HCT116 (cell line): ENCODE results near the gene LOXHD1. TPM values are rescaled to one million over a fixed set of nuclear protein-coding genes. Genes with fewer than 3 reads are reported as not detected.

Source experiments
- ATAC-seq: fragments of 200-7000 bp; cut with Tn5 transposase; 2 replicates; pipeline ENCODE4 v1.9.1; 2020; ENCODE audit warnings: mild to moderate bottlenecking, moderate library complexity
- BruUV-seq: library from RNA; stranded (reverse); fragments of 400-500 nt; replicated peaks from 2 replicates; lab custom pipeline; 2021; lab: Mats Ljungman, UMichigan
- CTCF ChIA-PET: fragments of 300-600 bp; sonication (Branson Sonifier 250); formaldehyde crosslinking; loops from one replicate; lab custom pipeline; 2021; ENCODE audit warnings: antibody characterized with exemption; lab: Charles Lee
- POLR2A ChIA-PET: fragments of 300-600, 350-600 bp; sonication (Branson Sonifier 250); formaldehyde crosslinking; loops from one replicate; lab custom pipeline; 2021; ENCODE audit warnings: antibody characterized with exemption; lab: Charles Lee
- RAD21 ChIA-PET, 2 experiments: fragments of 300-600 bp; sonication (Branson Sonifier 250); formaldehyde crosslinking; loops; one replicate each; lab custom pipeline; 2023; ENCODE audit warnings: low total read pairs in 2 of 2; ENCODE audit not compliant: uncharacterized antibody in 2 of 2, unreplicated experiment in 2 of 2, low non-redundant PET in 1 of 2; lab: Charles Lee
- DNase-seq: peaks from one replicate; pipeline ENCODE4 v3.0.0-alpha.2; 2010; ENCODE audit warnings: low read depth, low spot score
- H2AFZ ChIP-seq: fragments of 200-600 bp; shearing (Covaris generic), sonication (generic); 2 replicates; pipeline ENCODE4 v1.6.1; 2017; ENCODE audit warnings: low read depth, mixed run types, mixed read lengths, antibody characterized with exemption, low read length; ENCODE audit not compliant: poor library complexity, severe bottlenecking
- H3K27ac ChIP-seq: 2 replicates; pipeline ENCODE4 v1.5.1; 2012; ENCODE audit warnings: low read depth, low read length
- H3K27me3 ChIP-seq: fragments of 200-600 bp; sonication (generic); 2 replicates; pipeline ENCODE4 v1.6.1; 2016; ENCODE audit warnings: mixed run types, low read length, mixed read lengths; ENCODE audit not compliant: insufficient read depth
- H3K36me3 ChIP-seq, 2 experiments: fragments of 200-500 bp in 1 of 2; fragments of 200-600 bp in 1 of 2; sonication (Bioruptor generic) in 1 of 2; sonication (generic) in 1 of 2; 2 replicates each; pipeline versions ENCODE4 v1.5.1 to v1.6.1; 2014 to 2016; ENCODE audit warnings: low read length in 2 of 2, inconsistent platforms in 1 of 2, mixed read lengths in 1 of 2, mixed run types in 1 of 2; ENCODE audit not compliant: insufficient read depth in 2 of 2, control insufficient read depth in 1 of 2
- H3K4me1 ChIP-seq, 2 experiments: fragments of 200-600 bp in 1 of 2; sonication (generic) in 1 of 2; 2 replicates each; pipeline versions ENCODE4 v1.5.1 to v1.6.1; 2012 to 2017; ENCODE audit warnings: low read length in 2 of 2, inconsistent platforms in 1 of 2, mild to moderate bottlenecking in 1 of 2, mixed read lengths in 1 of 2, mixed run types in 1 of 2, moderate library complexity in 1 of 2; ENCODE audit not compliant: insufficient read depth in 2 of 2, control insufficient read depth in 1 of 2
- H3K4me2 ChIP-seq: fragments of 200-600 bp; sonication (generic); 2 replicates; pipeline ENCODE4 v1.6.1; 2017; ENCODE audit warnings: mixed run types, low read length, mixed read lengths
- H3K4me3 ChIP-seq, 2 experiments: fragments of 200-600 bp in 1 of 2; sonication (generic) in 1 of 2; replicated peaks in 1 of 2; 2 replicates each; pipeline ENCODE4 v1.5.1; 2011 to 2016; ENCODE audit warnings: low read length in 2 of 2, control low read depth in 1 of 2, low read depth in 1 of 2, mild to moderate bottlenecking in 1 of 2, mixed read lengths in 1 of 2, mixed run types in 1 of 2
- H3K79me2 ChIP-seq: fragments of 200-600 bp; sonication (generic); 2 replicates; pipeline ENCODE4 v1.6.1; 2017; ENCODE audit warnings: mild to moderate bottlenecking, mixed run types, low read length, moderate library complexity, mixed read lengths; ENCODE audit not compliant: insufficient read depth
- H3K9ac ChIP-seq: fragments of 200-600 bp; sonication (generic); 2 replicates; pipeline ENCODE4 v1.6.1; 2016; ENCODE audit warnings: low read length, mixed read lengths
- H3K9me2 ChIP-seq: fragments of 200-600 bp; sonication (generic), shearing (Covaris generic); 2 replicates; pipeline ENCODE4 v1.6.1; 2017; ENCODE audit warnings: mixed run types, mild to moderate bottlenecking, moderate library complexity; ENCODE audit not compliant: insufficient read depth
- H3K9me3 ChIP-seq, 2 experiments: fragments of 200-500 bp in 1 of 2; fragments of 200-600 bp in 1 of 2; sonication (Bioruptor generic) in 1 of 2; sonication (generic) in 1 of 2; 2 replicates each; pipeline ENCODE4 v1.6.1; 2014 to 2017; ENCODE audit warnings: low read length in 2 of 2, mixed read lengths in 2 of 2, inconsistent platforms in 1 of 2, low read depth in 1 of 2, mild to moderate bottlenecking in 1 of 2, mixed run types in 1 of 2, moderate library complexity in 1 of 2; ENCODE audit not compliant: control insufficient read depth in 1 of 2, insufficient read depth in 1 of 2
- H4K20me1 ChIP-seq: fragments of 200-600 bp; sonication (generic), shearing (Covaris generic); 2 replicates; pipeline ENCODE4 v1.6.1; 2017; ENCODE audit warnings: mixed run types, mild to moderate bottlenecking, moderate library complexity; ENCODE audit not compliant: insufficient read depth
- ATF3 ChIP-seq: IDR thresholded peaks from 2 replicates; pipeline ENCODE4 v1.6.1; 2012
- CBX3 ChIP-seq: IDR thresholded peaks from 2 replicates; pipeline ENCODE4 v1.6.1; 2012; ENCODE audit warnings: low read depth
- CEBPB ChIP-seq: IDR thresholded peaks from 2 replicates; pipeline ENCODE4 v1.6.1; 2012; ENCODE audit warnings: low read depth
- CTCF ChIP-seq, 3 experiments: fragments of 200-600 bp in 1 of 3; sonication (generic) in 1 of 3; IDR thresholded peaks in 2 of 3; conservative IDR thresholded peaks in 1 of 3; 2 replicates each; pipeline ENCODE4 v1.5.1; 2012 to 2017; ENCODE audit warnings: low read depth in 2 of 3, low read length in 2 of 3, antibody characterized with exemption in 1 of 3, borderline replicate concordance in 1 of 3, control low read depth in 1 of 3, mild to moderate bottlenecking in 1 of 3, mixed read lengths in 1 of 3, mixed run types in 1 of 3, moderate library complexity in 1 of 3; ENCODE audit not compliant: insufficient read depth in 1 of 3
- EGR1 ChIP-seq: IDR thresholded peaks from 2 replicates; pipeline ENCODE4 v1.6.1; 2012; ENCODE audit warnings: low read depth
- EZH2 ChIP-seq: fragments of 200-600 bp; sonication (generic); IDR thresholded peaks from 2 replicates; pipeline ENCODE4 v1.6.1; 2017; ENCODE audit warnings: antibody characterized with exemption, mixed run types
- FOSL1 ChIP-seq: IDR thresholded peaks from 2 replicates; pipeline ENCODE4 v1.6.1; 2012; ENCODE audit warnings: low read depth
- MAX ChIP-seq: IDR thresholded peaks from 2 replicates; pipeline ENCODE4 v1.6.1; 2012
- POLR2A ChIP-seq: IDR thresholded peaks from 2 replicates; pipeline ENCODE4 v1.7.0; 2011; ENCODE audit warnings: borderline replicate concordance; ENCODE audit not compliant: insufficient read depth, insufficient read length; ENCODE audit errors: extremely low read depth
- POLR2AphosphoS5 ChIP-seq: IDR thresholded peaks from 2 replicates; pipeline ENCODE4 v1.6.1; 2011; ENCODE audit warnings: mild to moderate bottlenecking, low read depth, low read length, moderate library complexity
- RAD21 ChIP-seq: IDR thresholded peaks from 2 replicates; pipeline ENCODE4 v1.6.1; 2012; ENCODE audit warnings: low read depth, mild to moderate bottlenecking
- SRF ChIP-seq: IDR thresholded peaks from 2 replicates; pipeline ENCODE4 v1.6.1; 2012; ENCODE audit warnings: low read depth
- TCF7L2 ChIP-seq: IDR thresholded peaks from 2 replicates; pipeline ENCODE4 v1.7.0; 2011; ENCODE audit warnings: borderline replicate concordance, inconsistent platforms; ENCODE audit not compliant: insufficient read depth, insufficient read length; ENCODE audit errors: extremely low read depth
- YY1 ChIP-seq: IDR thresholded peaks from 2 replicates; pipeline ENCODE4 v1.6.1; 2011; ENCODE audit warnings: low read length, low read depth, moderate library complexity, mild to moderate bottlenecking; ENCODE audit not compliant: insufficient replicate concordance; ENCODE audit errors: extremely low read depth
- intact Hi-C: fragments of 100-400 bp; cut with micrococcal nuclease; formaldehyde crosslinking; loops from 2 replicates; pipeline ENCODE4 v1.10.0; 2022
- total RNA-seq: library from RNA; stranded (reverse); gene quantifications from one replicate; pipeline ENCODE4 v1.2.1, GENCODE V29; 2021; ENCODE audit not compliant: unreplicated experiment
- TF ChIP-seq, protein P1 (sequence below): IDR thresholded peaks from 2 replicates; pipeline ENCODE4 v1.6.1; 2012; ENCODE audit warnings: low read depth
- TF ChIP-seq, protein P2 (sequence below): IDR thresholded peaks from 2 replicates; pipeline ENCODE4 v1.6.1; 2011; ENCODE audit warnings: mild to moderate bottlenecking, low read length, moderate library complexity; ENCODE audit not compliant: insufficient replicate concordance; ENCODE audit errors: extremely low read depth

Gene LOXHD1
- total RNA-seq, 1 experiment from 2014 or later = not detected

GRCh38 chr18:46625069-46625468 lies 32.0 kb downstream of the LOXHD1 start (continued):
- TF ChIP-seq FOSL1 (no peak), YY1 (no peak), MAX (no peak), TCF7L2 (no peak)

- peaks cover 65% of the 10 kb centered on the region for H3K27me3 ChIP-seq
- CTCF ChIA-PET = interaction anchor here (1.6 to 3.6 kb wide), 3 partner anchors 68 to 451 kb away, joined by 6 to 30 read pairs (median 14); a partner anchor contains a TSS
- BruUV-seq = no TSS peak
- no peak for TF ChIP-seq CBX3
- no peak for TF ChIP-seq SRF
- TF ChIP-seq RAD21 = no peak
- TF ChIP-seq MAX = no peak
- TF ChIP-seq, protein P1, sequence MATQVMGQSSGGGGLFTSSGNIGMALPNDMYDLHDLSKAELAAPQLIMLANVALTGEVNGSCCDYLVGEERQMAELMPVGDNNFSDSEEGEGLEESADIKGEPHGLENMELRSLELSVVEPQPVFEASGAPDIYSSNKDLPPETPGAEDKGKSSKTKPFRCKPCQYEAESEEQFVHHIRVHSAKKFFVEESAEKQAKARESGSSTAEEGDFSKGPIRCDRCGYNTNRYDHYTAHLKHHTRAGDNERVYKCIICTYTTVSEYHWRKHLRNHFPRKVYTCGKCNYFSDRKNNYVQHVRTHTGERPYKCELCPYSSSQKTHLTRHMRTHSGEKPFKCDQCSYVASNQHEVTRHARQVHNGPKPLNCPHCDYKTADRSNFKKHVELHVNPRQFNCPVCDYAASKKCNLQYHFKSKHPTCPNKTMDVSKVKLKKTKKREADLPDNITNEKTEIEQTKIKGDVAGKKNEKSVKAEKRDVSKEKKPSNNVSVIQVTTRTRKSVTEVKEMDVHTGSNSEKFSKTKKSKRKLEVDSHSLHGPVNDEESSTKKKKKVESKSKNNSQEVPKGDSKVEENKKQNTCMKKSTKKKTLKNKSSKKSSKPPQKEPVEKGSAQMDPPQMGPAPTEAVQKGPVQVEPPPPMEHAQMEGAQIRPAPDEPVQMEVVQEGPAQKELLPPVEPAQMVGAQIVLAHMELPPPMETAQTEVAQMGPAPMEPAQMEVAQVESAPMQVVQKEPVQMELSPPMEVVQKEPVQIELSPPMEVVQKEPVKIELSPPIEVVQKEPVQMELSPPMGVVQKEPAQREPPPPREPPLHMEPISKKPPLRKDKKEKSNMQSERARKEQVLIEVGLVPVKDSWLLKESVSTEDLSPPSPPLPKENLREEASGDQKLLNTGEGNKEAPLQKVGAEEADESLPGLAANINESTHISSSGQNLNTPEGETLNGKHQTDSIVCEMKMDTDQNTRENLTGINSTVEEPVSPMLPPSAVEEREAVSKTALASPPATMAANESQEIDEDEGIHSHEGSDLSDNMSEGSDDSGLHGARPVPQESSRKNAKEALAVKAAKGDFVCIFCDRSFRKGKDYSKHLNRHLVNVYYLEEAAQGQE = no peak
- TF ChIP-seq POLR2A = no peak
- no peak for TF ChIP-seq CTCF (IDR thresholded peaks at IDR 0.05 in 2 of 3, conservative IDR thresholded peaks at IDR 0.05 in 1 of 3; ENCODE audit: borderline replicate concordance in 1 of 3, insufficient read depth in 1 of 3, low read depth in 2 of 3, low read length in 2 of 3)
- TF ChIP-seq FOSL1 = no peak
- no peak for TF ChIP-seq YY1
- no peak for TF ChIP-seq POLR2AphosphoS5
- no peak for TF ChIP-seq CEBPB
- TF ChIP-seq, protein P2, sequence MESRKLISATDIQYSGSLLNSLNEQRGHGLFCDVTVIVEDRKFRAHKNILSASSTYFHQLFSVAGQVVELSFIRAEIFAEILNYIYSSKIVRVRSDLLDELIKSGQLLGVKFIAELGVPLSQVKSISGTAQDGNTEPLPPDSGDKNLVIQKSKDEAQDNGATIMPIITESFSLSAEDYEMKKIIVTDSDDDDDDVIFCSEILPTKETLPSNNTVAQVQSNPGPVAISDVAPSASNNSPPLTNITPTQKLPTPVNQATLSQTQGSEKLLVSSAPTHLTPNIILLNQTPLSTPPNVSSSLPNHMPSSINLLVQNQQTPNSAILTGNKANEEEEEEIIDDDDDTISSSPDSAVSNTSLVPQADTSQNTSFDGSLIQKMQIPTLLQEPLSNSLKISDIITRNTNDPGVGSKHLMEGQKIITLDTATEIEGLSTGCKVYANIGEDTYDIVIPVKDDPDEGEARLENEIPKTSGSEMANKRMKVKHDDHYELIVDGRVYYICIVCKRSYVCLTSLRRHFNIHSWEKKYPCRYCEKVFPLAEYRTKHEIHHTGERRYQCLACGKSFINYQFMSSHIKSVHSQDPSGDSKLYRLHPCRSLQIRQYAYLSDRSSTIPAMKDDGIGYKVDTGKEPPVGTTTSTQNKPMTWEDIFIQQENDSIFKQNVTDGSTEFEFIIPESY = no peak
- no peak for TF ChIP-seq EGR1
- no peak for TF ChIP-seq TCF7L2
- TF ChIP-seq EZH2 = no peak
- no peak for TF ChIP-seq ATF3
Observed at GRCh38 chr18:46624127-46624526, 32.9 kb downstream of the LOXHD1 start.

More at GRCh38 chr18:46624127-46624526, 32.9 kb downstream of the LOXHD1 start:
- no peak overlapping the region for H2AFZ ChIP-seq
- H3K27ac ChIP-seq = no peak overlapping the region
- no peaks in the 10 kb centered on the region for H3K4me1 ChIP-seq
- no peak overlapping the region for H3K9ac ChIP-seq
- H3K9me2 ChIP-seq = no peaks in the 10 kb centered on the region
- POLR2A ChIA-PET = no interaction called here
- ATAC-seq (no peak), DNase-seq (no peak)
- no peaks in the 10 kb centered on the region for H3K36me3 ChIP-seq
- no peak overlapping the region for H3K4me2 ChIP-seq
- no peaks in the 10 kb centered on the region for H3K9me3 ChIP-seq
- intact Hi-C loops = no loop called here
- H3K4me3 ChIP-seq = no peak overlapping the region
- no peaks in the 10 kb centered on the region for H4K20me1 ChIP-seq
- RAD21 ChIA-PET = interaction anchor here in 1 of 2 experiments (2.2 kb wide), 1 partner anchor 69 kb away, joined by 8 read pairs; no protein-coding TSS in a partner anchor
- H3K79me2 ChIP-seq = no peaks in the 10 kb centered on the region
